Muscle of leg (tissue), 16 donors: ENCODE measurements around the gene CD2AP. TPM values are rescaled to one million over a fixed set of nuclear protein-coding genes. Genes with fewer than 3 reads are reported as not detected.
A peak's percentile ranks its signal among the peaks of the same experiment; 100 is the strongest.

Experiments
- DNase-seq: peaks from one replicate; pipeline ENCODE4 v3.0.0; 2013
- H3K27ac ChIP-seq: one replicate; pipeline ENCODE4 v1.5.1; 2013; ENCODE audit warnings: mild to moderate bottlenecking, low read length, control low read depth
- H3K27me3 ChIP-seq: one replicate; pipeline ENCODE4 v1.6.1; 2013; ENCODE audit warnings: low read length; ENCODE audit not compliant: control insufficient read depth, insufficient read depth
- H3K36me3 ChIP-seq: one replicate; pipeline ENCODE4 v1.6.1; 2013; ENCODE audit warnings: low read length; ENCODE audit not compliant: control insufficient read depth, insufficient read depth
- H3K4me1 ChIP-seq: one replicate; pipeline ENCODE4 v1.6.1; 2013; ENCODE audit warnings: low read length; ENCODE audit not compliant: control insufficient read depth, insufficient read depth
- H3K4me3 ChIP-seq: one replicate; pipeline ENCODE4 v1.5.1; 2013; ENCODE audit warnings: low read length, control low read depth
- H3K9me3 ChIP-seq: replicated peaks from 2 replicates; pipeline ENCODE4 v1.6.1; 2013; ENCODE audit warnings: low read depth, low read length; ENCODE audit not compliant: control insufficient read depth
- WGBS: methylation state at CpG from one replicate; pipeline ENCODE4 v1.1.5; 2013; ENCODE audit warnings: missing lambda C conversion rate; ENCODE audit not compliant: insufficient coverage; 5-methylcytosine and 5-hydroxymethylcytosine counted together
- long read RNA-seq, 11 donors: transcript quantifications; one replicate each; lab custom pipeline, GENCODE V29; 2026
- polyA plus RNA-seq, 8 donors: library from polyadenylated mRNA; unstranded; fragments of 120-200 nt; gene quantifications; one replicate each; pipeline versions ENCODE4 v1.2.1 to v1.2.3, GENCODE V29; 2013; ENCODE audit warnings: inconsistent platforms in 1 of 8, low replicate concordance in 1 of 8; ENCODE audit not compliant: insufficient read length in 8 of 8, insufficient read depth in 1 of 8
- total RNA-seq: library from RNA; stranded (reverse); fragments of 120-200 nt; gene quantifications from one replicate; pipeline ENCODE4 v1.2.4, GENCODE V29; 2013

The CD2AP gene, protein sequence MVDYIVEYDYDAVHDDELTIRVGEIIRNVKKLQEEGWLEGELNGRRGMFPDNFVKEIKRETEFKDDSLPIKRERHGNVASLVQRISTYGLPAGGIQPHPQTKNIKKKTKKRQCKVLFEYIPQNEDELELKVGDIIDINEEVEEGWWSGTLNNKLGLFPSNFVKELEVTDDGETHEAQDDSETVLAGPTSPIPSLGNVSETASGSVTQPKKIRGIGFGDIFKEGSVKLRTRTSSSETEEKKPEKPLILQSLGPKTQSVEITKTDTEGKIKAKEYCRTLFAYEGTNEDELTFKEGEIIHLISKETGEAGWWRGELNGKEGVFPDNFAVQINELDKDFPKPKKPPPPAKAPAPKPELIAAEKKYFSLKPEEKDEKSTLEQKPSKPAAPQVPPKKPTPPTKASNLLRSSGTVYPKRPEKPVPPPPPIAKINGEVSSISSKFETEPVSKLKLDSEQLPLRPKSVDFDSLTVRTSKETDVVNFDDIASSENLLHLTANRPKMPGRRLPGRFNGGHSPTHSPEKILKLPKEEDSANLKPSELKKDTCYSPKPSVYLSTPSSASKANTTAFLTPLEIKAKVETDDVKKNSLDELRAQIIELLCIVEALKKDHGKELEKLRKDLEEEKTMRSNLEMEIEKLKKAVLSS
- total RNA-seq = 12.5 TPM
- 10 to 100 TPM in 5 of 8 donors, 1 to 10 TPM in 3; 8.9 to 12.7 (median 10.3) TPM for polyA plus RNA-seq
- long read RNA-seq, donor 1 = 0 reads
- long read RNA-seq, donor 2, full-length matches to known transcripts = 1 of 1 reads
- long read RNA-seq, donor 2, partial matches to known transcripts = 0 of 1 reads
- long read RNA-seq, donor 2, other reads (novel, unspliced or antisense) = 0 of 1 reads
- long read RNA-seq, donor 3 = 0 reads
- long read RNA-seq, donor 4 = 0 reads
- long read RNA-seq, donor 5, full-length matches to known transcripts = 3 of 3 reads
- long read RNA-seq, donor 5, partial matches to known transcripts = 0 of 3 reads
- long read RNA-seq, donor 5, other reads (novel, unspliced or antisense) = 0 of 3 reads
- long read RNA-seq, donor 6, full-length matches to known transcripts = 1 of 1 reads
- long read RNA-seq, donor 6, partial matches to known transcripts = 0 of 1 reads
- long read RNA-seq, donor 6, other reads (novel, unspliced or antisense) = 0 of 1 reads
- long read RNA-seq, donor 7 = 0 reads
- long read RNA-seq, donor 8 = 0 reads
- long read RNA-seq, donor 9 = 0 reads
- long read RNA-seq, donor 10, full-length matches to known transcripts = 1 of 1 reads
- long read RNA-seq, donor 10, partial matches to known transcripts = 0 of 1 reads
- long read RNA-seq, donor 10, other reads (novel, unspliced or antisense) = 0 of 1 reads
- long read RNA-seq, donor 11 = 0 reads

DNA sequence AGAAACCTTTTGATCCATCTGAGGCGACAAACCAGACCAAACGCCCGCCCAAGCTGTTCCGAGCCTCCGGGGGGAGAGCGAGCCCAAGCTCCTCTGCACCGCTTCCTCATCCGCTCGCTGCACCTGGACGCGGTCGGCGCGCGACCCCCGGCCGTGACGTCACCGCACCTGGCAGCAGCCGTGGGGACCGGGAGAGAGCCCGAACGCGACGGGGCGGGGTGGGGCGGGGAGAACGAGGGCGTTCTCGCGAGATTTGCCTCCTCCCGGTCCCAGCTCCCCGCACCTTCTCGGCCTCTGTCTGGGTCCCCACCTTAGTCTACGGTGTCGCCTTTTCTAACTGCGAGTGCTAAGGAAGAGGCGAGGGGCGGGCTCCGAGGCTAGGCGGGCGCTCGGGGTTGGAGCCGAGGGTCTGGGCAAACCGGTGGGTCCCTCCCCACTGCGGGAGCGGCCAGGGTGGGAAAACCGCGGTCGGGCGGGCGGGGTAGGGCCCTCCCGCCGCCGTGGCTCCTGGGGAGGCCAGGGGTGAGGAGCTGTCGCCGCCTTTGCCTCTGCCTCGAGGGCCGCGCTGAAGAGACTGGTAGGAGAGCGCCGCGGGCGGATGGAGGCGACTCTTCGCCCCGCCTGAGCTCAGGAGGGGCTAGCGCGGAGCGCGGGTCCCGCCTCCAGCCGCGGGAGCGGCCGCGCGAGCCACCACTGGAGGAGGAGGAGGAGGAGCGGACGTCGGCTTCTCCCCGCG, at the start of gene CD2AP:
Gene CD2AP, plus strand, starts transcription at position 293 of the 736 bp plus-strand sequence. CDS start 456 bp downstream, outside the sequence.
- peak; percentile 93 for DNase-seq
- Histone ChIP-seq H3K36me3 (no peaks in the 10 kb centered on the region), H3K27ac (peak within 1 kb of the TSS; percentile 93), H3K4me1 (peaks cover 2% of the 10 kb centered on the region), H3K9me3 (no peaks in the 10 kb centered on the region), H3K4me3 (peak within 1 kb of the TSS; percentile 68), H3K27me3 (no peaks in the 10 kb centered on the region)
- under 1% methylated on average over 80 of the region's 83 CpGs for WGBS

DNA sequence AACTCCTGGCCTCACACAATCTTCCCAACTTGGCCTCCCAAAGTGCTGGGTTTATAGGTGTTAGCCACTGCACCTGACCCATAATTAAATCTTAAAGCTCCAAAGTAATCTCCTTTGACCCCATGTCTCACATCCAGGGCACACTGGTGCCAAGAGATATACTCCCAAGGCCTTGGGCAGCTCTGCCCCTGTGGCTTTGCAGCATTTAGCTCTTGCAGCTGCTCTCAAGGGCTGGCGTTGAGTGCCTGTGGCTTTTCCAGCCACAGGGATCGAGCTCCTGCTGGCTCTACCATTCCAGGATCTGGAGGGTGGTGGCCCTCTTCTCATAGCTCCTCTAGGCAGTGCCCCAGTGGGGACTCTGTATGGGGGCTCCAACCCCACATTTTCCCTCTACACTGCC, 49.3 kb upstream of the CD2AP start:
- no peaks in the 10 kb centered on the region for H3K36me3 ChIP-seq
- 86% methylated on average over 2 of the region's 2 CpGs for WGBS
- H3K27ac ChIP-seq = no peak overlapping the region
- H3K4me1 ChIP-seq = no peaks in the 10 kb centered on the region
- no peak overlapping the region for H3K4me3 ChIP-seq
- H3K9me3 ChIP-seq = no peaks in the 10 kb centered on the region
- no peaks in the 10 kb centered on the region for H3K27me3 ChIP-seq
- no peak for DNase-seq

GRCh38 chr6:47428746-47429664, 48.6 kb upstream of the CD2AP start:
- 29% methylated on average over 1 of the region's 2 CpGs for WGBS
- H3K27ac ChIP-seq = no peak overlapping the region
- H3K4me1 ChIP-seq = no peaks in the 10 kb centered on the region
- no peaks in the 10 kb centered on the region for H3K36me3 ChIP-seq
- no peaks in the 10 kb centered on the region for H3K9me3 ChIP-seq
- H3K4me3 ChIP-seq = no peak overlapping the region
- DNase-seq = no peak
- H3K27me3 ChIP-seq = no peaks in the 10 kb centered on the region

DNA sequence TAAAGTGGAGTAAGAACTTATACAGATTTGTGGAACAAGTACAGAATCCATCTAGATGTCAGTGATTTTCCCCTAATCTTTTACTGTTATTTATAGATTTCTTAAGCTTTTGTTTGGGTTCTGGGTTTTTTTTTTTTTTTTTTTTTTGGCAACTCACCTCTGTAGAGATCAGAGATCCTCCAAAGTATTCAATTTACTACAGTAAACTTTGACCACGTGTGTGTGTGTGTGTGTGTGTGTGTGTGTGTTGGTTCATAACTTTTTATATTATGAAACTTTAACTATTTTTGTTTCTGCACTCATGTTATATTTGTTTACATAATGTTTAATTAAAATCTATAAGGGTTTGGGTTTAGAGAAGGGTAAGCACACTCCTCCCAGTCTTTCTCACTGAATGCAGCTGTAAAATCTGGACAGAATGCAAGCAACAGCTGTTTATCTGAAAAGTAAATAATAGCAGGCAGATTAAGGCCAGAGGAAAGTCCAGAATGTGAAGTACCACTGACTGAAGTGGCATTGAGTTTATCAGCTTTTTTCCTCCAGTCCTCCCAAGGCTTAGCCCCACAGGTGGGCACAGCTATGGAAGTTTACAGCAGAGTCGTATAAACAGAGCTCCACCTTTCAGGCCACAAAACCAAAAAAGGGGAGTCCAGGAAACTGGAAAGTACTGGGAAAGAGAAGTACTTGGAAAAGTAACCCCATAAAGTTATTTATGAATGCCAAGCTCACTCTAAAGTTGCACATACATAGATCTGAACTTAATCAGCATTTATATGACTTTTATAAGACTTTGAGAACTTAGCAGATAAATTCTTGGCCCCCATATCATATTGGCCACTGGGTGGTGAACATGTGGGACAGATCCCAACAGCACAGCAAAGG, 43.0 kb upstream of the CD2AP start:
- H3K4me1 ChIP-seq = peaks cover 2% of the 10 kb centered on the region
- H3K9me3 ChIP-seq = no peaks in the 10 kb centered on the region
- no peaks in the 10 kb centered on the region for H3K27me3 ChIP-seq
- no peaks in the 10 kb centered on the region for H3K36me3 ChIP-seq
- no peak overlapping the region for H3K27ac ChIP-seq
- peak; percentile 57 for DNase-seq
- WGBS = no CpG with 5 or more reads among the region's 2 CpGs
- no peak overlapping the region for H3K4me3 ChIP-seq

- H3K27me3 ChIP-seq = no peaks in the 10 kb centered on the region
- no peaks in the 10 kb centered on the region for H3K36me3 ChIP-seq
- H3K27ac ChIP-seq = no peak overlapping the region
- WGBS = 100% methylated on average over 1 of the region's 2 CpGs
- peaks cover 2% of the 10 kb centered on the region for H3K4me1 ChIP-seq
- DNase-seq = no peak
- no peak overlapping the region for H3K4me3 ChIP-seq
- H3K9me3 ChIP-seq = no peaks in the 10 kb centered on the region
Observed at GRCh38 chr6:47435254-47435612, 42.4 kb upstream of the CD2AP start.

- H3K4me1 ChIP-seq = peaks cover 2% of the 10 kb centered on the region
- no peak overlapping the region for H3K27ac ChIP-seq
- H3K9me3 ChIP-seq = no peaks in the 10 kb centered on the region
- WGBS = 80% methylated on average over 1 of the region's 4 CpGs
- no peak overlapping the region for H3K4me3 ChIP-seq
- DNase-seq = peak; percentile 25
- no peaks in the 10 kb centered on the region for H3K27me3 ChIP-seq
- no peaks in the 10 kb centered on the region for H3K36me3 ChIP-seq
Observed at GRCh38 chr6:47437592-47437991, 40.0 kb upstream of the CD2AP start.

- peaks cover 2% of the 10 kb centered on the region for H3K4me1 ChIP-seq
- WGBS = 70% methylated on average over 3 of the region's 8 CpGs
- no peaks in the 10 kb centered on the region for H3K27me3 ChIP-seq
- H3K4me3 ChIP-seq = no peak overlapping the region
- no peaks in the 10 kb centered on the region for H3K36me3 ChIP-seq
- H3K27ac ChIP-seq = no peak overlapping the region
- peak; percentile 86 for DNase-seq
- H3K9me3 ChIP-seq = no peaks in the 10 kb centered on the region
Observed at GRCh38 chr6:47438481-47439347, 38.9 kb upstream of the CD2AP start.

DNA sequence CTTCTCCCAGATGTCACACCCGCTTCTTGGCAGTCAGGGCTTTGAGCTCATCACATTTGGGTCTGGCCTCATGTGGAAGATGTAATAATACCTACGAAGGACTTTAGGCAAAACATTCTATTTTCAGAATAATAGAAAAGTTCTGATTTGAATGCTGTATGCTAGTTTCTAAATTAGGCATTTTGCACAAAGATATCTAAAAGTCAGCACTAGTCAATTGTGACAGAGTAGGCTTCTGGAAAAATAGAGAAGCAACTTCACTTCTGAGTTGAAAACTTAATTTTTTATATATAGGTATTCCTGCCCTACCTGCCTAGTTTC, 38.3 kb upstream of the CD2AP start:
- Histone ChIP-seq H3K27me3 (no peaks in the 10 kb centered on the region), H3K27ac (no peak overlapping the region), H3K9me3 (no peaks in the 10 kb centered on the region), H3K4me1 (peaks cover 2% of the 10 kb centered on the region), H3K4me3 (no peak overlapping the region), H3K36me3 (no peaks in the 10 kb centered on the region)
- WGBS = no CpG with 5 or more reads among the region's 2 CpGs
- no peak for DNase-seq
